GM12875 (cell line): Measurements from ENCODE around the gene DCTN2.

Source experiments
- H3K4me3 ChIP-seq: one replicate; pipeline ENCODE4 v1.5.1; 2011; ENCODE audit warnings: low read depth, low read length, control low read depth
- CTCF ChIP-seq: IDR thresholded peaks from 2 replicates; pipeline ENCODE4 v1.5.1; 2011; ENCODE audit warnings: low read depth, mild to moderate bottlenecking, control low read depth, inconsistent platforms, low read length, moderate library complexity, borderline replicate concordance; ENCODE audit not compliant: insufficient read depth

The DCTN2 gene

DNA sequence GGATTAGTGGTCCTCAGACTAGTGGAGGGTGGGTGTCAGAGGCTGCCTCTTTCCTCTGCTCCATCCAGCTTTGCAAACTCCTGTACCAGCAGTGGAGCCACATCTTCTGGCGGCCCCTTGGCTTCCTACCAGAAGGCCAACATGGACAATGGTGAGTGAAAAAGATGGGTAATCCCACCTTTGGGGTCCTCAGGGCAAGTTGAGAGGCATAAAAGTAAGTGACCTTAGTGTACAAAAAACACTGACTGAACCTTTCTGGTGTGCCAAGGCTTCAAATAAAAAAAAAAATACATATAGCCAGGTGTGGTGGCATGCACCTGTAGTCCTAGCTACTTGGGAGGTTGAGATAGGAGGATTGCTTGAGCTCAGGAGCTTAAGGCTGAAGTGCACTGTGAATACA lies 34.8 kb upstream of the DCTN2 start:
- no peak overlapping the region for H3K4me3 ChIP-seq
- TF ChIP-seq CTCF, result no peak

DNA sequence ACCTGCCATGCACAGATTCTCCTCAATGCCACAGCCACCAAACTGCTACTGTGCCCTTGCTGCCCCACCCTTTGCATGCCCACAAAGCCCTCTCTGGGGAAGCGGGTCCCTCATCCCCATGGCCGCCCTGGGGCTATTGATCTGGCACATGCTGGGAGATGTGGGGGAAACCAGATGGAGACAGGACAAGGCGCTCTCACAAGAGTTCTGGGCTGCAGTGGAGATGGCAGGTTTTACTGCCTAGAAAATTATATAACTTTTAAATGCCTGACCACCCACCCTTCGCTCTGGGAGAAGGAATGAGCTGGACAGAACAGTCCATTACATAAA lies 33.4 kb upstream of the DCTN2 start:
- H3K4me3 ChIP-seq, result no peak overlapping the region

DNA sequence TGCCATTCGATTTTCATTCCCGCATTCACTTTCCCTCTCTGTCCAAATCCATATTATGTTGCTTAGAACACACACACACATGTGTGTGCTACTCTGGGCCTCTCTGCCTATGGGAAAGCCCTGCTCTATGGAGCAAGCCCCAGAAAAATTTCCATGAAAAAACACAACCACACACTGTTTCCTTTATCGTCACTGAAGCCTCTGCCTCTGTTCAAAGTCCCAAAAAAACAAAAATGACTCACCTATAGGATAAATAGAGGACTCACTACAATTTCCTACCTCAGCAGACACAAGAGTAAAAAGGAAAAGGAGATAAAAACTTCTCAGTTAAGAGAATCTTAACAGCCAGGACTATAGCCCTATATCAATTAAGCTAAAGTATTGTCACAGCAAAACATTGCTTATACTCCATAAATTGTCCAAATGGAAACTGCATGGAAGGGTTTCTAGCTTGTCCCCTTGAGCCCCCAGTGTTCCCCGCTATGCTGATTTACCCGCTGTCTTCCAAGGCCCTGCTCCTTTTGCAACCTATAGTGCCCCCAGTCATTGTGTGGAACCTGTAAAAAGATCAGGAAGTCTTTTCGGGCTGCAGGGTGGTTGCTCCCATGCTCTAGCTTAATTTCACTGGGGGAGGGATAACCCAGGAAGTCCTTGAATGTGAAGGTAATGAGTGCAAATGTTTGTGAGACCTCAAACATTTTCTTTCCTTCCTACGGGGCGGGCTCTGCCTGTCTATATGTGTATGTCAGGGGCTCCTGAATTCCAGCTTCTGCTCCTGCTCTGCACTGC lies 32.9 kb upstream of the DCTN2 start:
- no peak overlapping the region for H3K4me3 ChIP-seq
- no peak for TF ChIP-seq CTCF

More for the DNA sequence above, 33.4 kb upstream of the DCTN2 start:
- no peak for TF ChIP-seq CTCF

DNA sequence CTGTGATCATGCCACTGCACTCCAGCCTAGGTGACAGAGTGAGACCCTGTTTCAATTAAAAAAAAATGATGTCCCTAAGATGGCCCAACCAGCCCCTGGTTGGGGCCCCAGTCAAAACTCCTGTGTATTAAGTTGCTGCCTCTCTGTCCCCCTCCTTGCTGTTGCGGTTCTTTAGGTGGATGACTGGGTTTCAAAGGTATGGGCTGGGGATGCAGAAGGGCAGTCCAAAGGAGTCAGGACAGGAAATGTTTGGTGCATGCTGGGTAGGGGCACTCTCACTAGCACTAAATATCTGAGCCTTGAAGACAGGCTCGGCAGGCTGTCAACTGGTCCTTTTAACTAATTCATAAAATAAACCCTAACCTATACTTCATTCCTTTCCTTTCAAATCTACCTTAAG lies 32.0 kb upstream of the DCTN2 start:
- no peak for TF ChIP-seq CTCF
- no peak overlapping the region for H3K4me3 ChIP-seq

DNA sequence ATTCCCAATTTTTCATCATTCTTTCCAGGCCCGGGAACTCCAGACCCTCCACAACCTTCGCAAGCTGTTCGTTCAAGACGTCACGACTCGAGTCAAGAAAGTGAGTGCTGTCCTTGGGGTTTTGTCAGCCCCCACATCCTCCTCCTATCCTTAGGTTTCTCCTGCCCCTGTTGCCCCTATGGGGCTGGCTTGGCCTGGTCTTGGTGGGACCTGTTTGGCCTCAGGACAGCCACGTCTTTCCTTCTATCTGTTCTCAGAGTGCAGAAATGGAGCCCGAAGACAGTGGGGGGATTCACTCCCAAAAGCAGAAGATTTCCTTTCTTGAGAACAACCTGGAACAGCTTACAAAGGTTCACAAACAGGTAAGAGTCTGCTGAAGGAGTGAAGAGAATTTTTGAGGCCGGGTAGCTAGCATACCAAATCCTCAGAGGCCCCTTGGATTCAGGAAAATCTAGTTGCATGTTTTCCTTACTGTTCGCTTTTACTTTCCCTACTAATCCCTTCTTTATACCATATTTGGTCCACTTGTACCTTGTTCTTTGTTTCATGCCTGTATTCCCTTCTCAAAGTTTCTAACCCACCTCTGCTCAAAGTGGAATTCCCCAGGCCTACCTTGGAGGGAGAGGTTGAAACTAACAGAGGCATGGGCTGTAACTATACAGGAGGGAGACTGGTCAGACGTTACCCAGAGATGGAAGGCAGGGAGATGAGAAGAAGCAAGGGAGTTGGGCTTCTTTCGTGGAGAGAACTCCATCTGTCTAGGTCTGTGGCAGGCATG lies 31.2 kb upstream of the DCTN2 start:
- no peak for TF ChIP-seq CTCF
- no peak overlapping the region for H3K4me3 ChIP-seq

GRCh38 chr12:57576613-57577160 lies 29.7 kb upstream of the DCTN2 start:
- H3K4me3 ChIP-seq, result no peak overlapping the region
- TF ChIP-seq CTCF, result no peak
